HEK293 (cell line): ENCODE data around the gene PRR33.

ENCODE experiments used
- CTCF ChIP-seq: fragments of 450-650 bp; formaldehyde crosslinking; IDR thresholded peaks from 2 replicates; pipeline ENCODE4 v1.5.1; 2016; ENCODE audit warnings: missing biosample characterization, missing genetic modification characterization
- MZF1 ChIP-seq: fragments of 450-650 bp; formaldehyde crosslinking; IDR thresholded peaks from 2 replicates; pipeline ENCODE4 v1.5.1; 2017; ENCODE audit warnings: missing biosample characterization, missing genetic modification characterization, borderline replicate concordance
- PBX3 ChIP-seq: sonication (generic); formaldehyde crosslinking; IDR thresholded peaks from 2 replicates; pipeline ENCODE4 v1.8.1; 2022; ENCODE audit warnings: mild to moderate bottlenecking, moderate library complexity, missing genetic modification reagents
- YY1 ChIP-seq: fragments of 450-650 bp; formaldehyde crosslinking; IDR thresholded peaks from 2 replicates; pipeline ENCODE4 v1.5.1; 2018; ENCODE audit warnings: missing biosample characterization, missing genetic modification characterization
- ZBTB11 ChIP-seq: fragments of 450-650 bp; formaldehyde crosslinking; conservative IDR thresholded peaks from 2 replicates; pipeline ENCODE4 v1.5.1; 2016; ENCODE audit warnings: low read depth, missing biosample characterization, missing genetic modification characterization
- ZNF292 ChIP-seq: fragments of 450-650 bp; formaldehyde crosslinking; IDR thresholded peaks from 2 replicates; pipeline ENCODE4 v1.5.1; 2016; ENCODE audit warnings: low read depth, missing biosample characterization, missing genetic modification characterization, borderline replicate concordance
- ZNF362 ChIP-seq: fragments of 450-650 bp; formaldehyde crosslinking; IDR thresholded peaks from 2 replicates; pipeline ENCODE4 v1.5.1; 2016; ENCODE audit warnings: missing biosample characterization, missing genetic modification characterization
- ZNF660 ChIP-seq: fragments of 450-650 bp; IDR thresholded peaks from 2 replicates; pipeline ENCODE4 v1.5.1; 2018; ENCODE audit warnings: missing biosample characterization, mild to moderate bottlenecking, missing genetic modification characterization
- ZNF707 ChIP-seq: fragments of 450-650 bp; formaldehyde crosslinking; IDR thresholded peaks from 2 replicates; pipeline ENCODE4 v1.5.1; 2016; ENCODE audit warnings: missing biosample characterization, missing genetic modification characterization
- ZXDB ChIP-seq: fragments of 450-650 bp; formaldehyde crosslinking; IDR thresholded peaks from 2 replicates; pipeline ENCODE4 v1.5.1; 2016; ENCODE audit warnings: missing biosample characterization, missing genetic modification characterization

GRCh38 chr11:1909524-1909923 is 17.8 kb upstream of the PRR33 start:
- TF ChIP-seq ZNF707 (tag by site-specific recombination) (no peak), PBX3 (CRISPR knock-in tag) (no peak), CTCF (no peak), MZF1 (no peak), ZNF362 (no peak), ZXDB (tag by site-specific recombination) (no peak), ZNF660 (tag by site-specific recombination) (no peak), YY1 (tag by site-specific recombination) (no peak), ZNF292 (no peak), ZBTB11 (tag by site-specific recombination) (no peak)
